Hindlimb muscle (tissue), 1 donor: Measurements from ENCODE around the gene ADCY1. TPM values are rescaled to one million over a fixed set of nuclear protein-coding genes. Genes with fewer than 3 reads are reported as not detected.

Experiments used
- DNase-seq: peaks from one replicate; pipeline ENCODE4 v3.0.0-alpha.2; 2013
- polyA plus RNA-seq: library from polyadenylated mRNA; unstranded; fragments of 120-200 nt; gene quantifications from one replicate; pipeline ENCODE4 v1.2.1, GENCODE V29; 2013; ENCODE audit not compliant: insufficient read length

ADCY1 gene
- polyA plus RNA-seq, 1 donor: 12.0 TPM

DNA sequence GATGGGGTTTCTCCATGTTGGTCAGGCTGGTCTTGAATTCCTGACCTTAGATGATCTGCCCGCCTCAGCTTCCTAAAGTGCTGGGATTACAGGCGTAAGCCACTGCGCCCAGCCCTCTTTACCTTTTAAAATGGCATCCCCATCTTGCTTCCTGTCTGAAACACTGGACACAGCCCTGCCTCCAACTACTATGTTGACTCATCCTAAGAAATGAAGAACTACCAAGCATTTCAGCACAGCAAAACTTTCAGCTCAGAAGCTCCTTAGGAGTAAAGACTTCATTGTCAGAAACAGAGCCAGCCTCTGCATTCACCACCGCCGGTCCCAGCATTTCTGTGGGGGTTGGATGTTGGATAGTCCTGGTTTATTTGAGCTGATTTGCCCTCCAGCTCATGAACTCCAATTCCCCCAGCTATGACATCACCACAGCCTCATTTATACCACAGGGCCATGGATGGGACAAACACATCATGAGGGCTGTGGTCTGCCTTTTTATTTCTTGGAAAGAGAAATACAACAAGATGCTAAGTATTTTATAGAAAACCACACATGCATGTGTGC lies 123.5 kb downstream of the ADCY1 start:
- no peak for DNase-seq

- DNase-seq: no peak
Observed at GRCh38 chr7:45698303-45699014, 124.3 kb downstream of the ADCY1 start.

GRCh38 chr7:45699015-45699309 lies 124.8 kb downstream of the ADCY1 start:
- DNase-seq: no peak

- no peak for DNase-seq
Observed at GRCh38 chr7:45699726-45700390, 125.7 kb downstream of the ADCY1 start.

DNA sequence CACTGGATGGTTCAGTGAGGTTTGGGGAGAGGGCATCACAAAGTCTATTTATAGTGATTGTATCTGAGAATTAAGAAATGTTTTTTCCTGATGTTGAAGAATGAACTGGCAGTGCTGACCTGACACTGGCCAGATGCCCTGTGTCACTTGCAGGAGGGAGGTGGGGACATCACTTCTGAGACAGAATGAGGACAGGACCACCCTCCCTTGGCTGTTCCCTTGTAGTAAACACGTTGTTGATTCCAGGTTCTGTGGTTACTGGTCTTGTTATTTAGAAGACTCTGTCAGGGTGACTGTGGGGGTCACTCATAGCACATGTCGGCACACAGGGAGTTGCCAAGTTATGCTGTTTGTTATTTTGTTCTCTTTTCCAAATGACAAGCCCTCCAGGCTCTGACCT lies 126.4 kb downstream of the ADCY1 start:
- no peak for DNase-seq

- no peak for DNase-seq
Observed at GRCh38 chr7:45701701-45702510, 127.7 kb downstream of the ADCY1 start.

GRCh38 chr7:45702751-45703150 lies 128.6 kb downstream of the ADCY1 start:
- no peak for DNase-seq

- no peak for DNase-seq
Observed at GRCh38 chr7:45703373-45703821, 129.2 kb downstream of the ADCY1 start.

- no peak for DNase-seq
Observed at GRCh38 chr7:45703911-45704682, 129.9 kb downstream of the ADCY1 start.

DNA sequence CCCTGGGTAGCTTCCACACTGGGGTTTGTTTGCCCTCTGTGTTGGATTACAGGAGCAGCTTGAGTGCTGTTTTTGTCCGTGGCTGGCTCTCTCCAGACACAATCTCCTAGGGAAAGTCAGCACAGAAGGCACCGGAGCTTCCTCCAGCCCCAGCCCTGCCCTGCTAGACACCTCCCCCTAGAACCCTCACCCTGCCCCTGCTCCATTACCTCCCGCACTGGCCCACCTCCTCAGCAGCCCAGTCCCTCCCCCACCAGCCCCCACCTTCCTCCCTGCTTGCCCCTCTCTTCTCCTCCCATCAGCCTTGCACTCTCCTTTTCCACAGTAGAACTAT lies 130.5 kb downstream of the ADCY1 start:
- DNase-seq: no peak

- DNase-seq: no peak
Observed at GRCh38 chr7:45708046-45708950, 134.1 kb downstream of the ADCY1 start.

DNA sequence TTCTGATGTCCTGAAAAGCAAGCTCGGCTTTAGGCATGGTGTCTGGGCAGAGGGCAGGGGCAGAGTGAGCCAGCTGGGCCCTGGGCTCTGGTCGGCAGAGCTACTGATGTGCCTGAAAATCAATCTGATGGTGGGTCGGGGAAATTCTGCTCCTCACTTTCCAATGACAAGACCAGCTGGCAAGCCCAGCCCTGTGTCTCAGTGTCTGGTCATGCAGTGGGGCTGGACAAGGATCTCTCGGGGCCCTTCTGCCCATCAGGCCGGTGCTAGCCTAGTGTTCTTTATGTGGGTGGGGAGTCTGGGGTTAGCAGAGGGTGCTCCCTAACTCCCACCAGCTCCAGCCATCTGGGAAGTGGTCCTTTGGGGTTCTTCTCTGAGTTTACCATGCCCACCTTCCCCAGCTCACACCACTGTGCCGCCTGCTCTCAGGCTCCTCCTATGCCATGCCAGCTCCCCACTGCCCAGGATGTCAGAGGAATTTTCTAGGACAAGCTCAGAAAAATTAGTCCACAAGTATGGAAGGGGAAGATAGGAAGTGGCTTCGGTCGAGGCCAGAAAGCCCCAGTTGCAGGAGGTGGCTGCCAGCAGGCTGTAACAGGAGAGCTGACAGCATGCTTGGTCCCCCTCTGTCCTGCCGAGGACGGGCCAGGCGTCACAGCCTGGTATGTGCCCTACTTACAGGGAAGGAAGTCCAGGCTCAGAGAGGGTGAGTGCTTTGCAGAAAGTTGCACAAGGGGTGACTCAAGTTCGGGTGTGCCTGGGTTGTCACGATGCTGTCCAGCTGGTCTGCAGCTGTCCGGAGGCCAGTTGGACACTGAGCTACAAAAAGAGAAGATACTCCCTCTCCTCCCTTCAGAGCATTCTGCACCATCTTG lies 135.2 kb downstream of the ADCY1 start:
- DNase-seq: no peak

DNA sequence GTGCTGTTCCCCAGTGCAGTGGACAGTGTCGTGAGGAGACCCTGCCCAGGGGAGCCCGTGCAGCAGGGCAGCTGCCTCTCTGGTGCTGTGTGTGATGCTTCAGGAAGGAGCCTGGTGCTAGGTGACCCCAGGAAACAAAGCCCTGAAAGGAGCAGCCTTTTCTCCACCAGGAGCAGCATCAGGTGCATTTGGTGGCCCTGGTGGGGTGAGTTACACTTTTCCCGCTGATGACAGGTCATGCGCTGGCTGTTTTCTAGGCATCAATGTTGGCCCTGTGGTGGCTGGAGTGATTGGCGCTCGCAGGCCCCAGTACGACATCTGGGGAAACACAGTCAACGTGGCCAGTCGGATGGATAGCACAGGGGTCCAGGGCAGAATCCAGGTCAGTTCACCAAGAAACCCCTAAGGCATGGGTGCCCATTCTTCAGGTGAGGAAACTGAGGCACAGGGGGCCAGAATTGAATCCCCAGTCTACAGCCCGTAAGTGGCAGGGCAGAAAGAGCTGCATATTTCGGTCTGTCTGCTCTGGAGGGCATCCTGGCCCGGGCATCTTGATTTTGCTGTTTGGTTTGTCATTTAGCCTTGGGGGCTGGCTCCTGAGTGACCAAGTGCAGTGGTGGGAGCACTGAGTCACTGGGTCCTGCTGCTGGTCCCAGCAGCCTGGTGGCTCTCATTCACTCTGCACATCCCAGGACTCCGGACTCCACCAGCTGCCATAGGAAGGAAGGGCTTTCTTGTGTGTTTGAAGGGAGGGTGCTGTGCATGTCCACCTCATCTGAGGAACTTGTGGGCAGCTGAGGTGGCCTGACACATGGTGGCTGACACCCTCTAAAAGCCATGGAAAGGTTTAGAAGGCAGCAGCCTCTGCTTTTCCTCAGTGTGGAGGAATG lies 136.3 kb downstream of the ADCY1 start:
- no peak for DNase-seq

DNA sequence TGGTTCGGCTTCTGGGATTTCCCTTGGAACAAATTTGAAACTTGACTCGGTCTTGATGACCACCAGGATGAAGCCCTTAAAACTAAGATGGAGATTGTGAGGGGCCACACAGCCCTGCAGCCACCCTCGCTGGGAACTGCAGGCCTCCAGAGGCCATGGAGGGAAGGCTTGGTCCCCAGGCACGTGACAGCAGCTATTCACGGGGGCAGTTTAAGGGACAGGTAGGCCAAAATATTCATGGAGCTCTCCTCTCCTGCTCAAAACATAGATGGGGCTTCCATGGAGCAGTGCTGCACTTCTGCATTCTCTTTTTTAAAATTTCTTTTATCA lies 137.0 kb downstream of the ADCY1 start:
- DNase-seq: no peak

GRCh38 chr7:45712057-45712689 lies 138.0 kb downstream of the ADCY1 start:
- DNase-seq: no peak

DNA sequence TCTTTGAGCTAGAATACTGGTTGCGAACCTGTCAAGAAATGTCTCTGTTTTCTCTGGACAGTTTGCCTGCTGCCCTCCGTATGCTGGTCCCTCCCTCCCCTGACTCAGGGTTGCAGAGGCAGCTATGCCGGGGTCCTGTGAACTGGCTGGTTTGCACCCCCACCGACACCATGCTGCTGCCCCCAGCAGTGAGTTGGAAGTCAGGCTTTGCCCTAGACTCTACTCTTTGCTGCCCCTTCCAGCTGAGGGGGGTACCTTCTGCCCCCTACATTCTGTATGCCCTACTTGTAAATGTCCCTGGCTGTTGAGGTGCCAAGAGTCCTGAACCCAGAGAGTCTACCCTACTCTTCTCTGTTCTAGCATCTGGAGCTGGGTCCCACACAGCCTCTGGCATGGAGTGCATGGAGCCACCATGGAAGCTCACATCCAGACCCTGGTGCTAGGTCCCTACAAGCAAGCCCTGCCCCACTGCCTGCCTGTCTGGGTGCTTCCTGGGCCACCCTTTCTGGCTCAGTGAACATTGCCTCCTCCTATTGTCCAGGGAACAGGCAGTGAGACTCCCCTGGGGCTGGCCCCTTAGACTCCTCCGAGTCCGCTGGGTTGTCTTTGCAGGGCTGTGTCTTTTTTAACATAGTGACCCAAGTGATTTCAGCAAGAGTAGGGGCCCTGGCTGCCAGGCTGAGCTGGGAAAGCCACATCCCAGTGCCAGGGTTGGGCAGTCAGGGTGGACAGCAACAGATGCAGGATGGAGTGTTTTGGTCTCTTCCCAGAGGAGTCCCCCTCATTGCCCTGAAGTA lies 138.9 kb downstream of the ADCY1 start:
- no peak for DNase-seq

DNA sequence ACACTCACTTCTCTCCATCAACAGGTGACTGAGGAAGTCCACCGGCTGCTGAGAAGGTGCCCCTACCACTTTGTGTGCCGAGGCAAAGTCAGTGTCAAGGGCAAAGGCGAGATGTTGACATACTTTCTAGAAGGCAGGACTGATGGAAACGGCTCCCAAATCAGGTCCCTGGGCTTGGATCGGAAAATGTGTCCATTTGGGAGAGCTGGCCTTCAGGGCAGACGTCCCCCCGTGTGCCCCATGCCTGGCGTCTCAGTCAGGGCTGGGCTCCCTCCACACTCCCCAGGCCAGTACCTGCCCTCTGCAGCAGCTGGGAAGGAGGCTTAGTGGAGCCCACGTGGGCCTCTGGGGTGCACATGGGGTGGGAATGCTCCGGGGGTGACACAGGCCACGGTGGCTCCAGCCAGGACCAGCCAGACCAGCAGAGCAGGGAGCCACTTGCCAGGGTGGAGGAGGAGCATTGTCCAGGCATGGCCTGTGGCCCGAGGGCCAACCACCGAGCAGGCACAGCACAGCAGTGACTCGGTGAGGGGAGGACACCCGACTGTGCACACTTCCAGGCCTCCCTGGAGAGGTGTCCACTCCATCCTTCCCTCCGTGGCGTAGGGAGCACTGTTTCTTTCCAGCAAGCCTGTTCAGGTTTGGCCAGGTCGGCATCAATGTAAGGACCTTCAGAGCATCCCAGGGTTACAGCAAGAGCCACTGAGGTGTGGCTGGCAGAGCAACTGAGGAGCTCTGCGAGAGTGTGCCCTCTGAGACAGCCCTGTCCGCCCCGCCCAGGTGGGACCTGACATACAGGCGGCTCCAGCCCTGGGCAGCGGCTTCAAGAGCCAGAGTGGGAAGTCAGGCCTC lies 139.7 kb downstream of the ADCY1 start:
- DNase-seq: no peak

GRCh38 chr7:45714521-45714820 lies 140.3 kb downstream of the ADCY1 start:
- no peak for DNase-seq
